Mesendoderm (in vitro differentiated cells): ENCODE measurements around the gene IL1RAPL2.

Experiments used
- DNase-seq: peaks from one replicate; pipeline ENCODE4 v3.0.0; 2013
- H2AK5ac ChIP-seq: 2 replicates; pipeline ENCODE4 v1.6.1; 2013; ENCODE audit warnings: low read length, inconsistent platforms
- H2BK120ac ChIP-seq: 2 replicates; pipeline ENCODE4 v1.6.1; 2013; ENCODE audit warnings: low read depth, mild to moderate bottlenecking, low read length, moderate library complexity, mixed read lengths
- H2BK15ac ChIP-seq: replicated peaks from 2 replicates; pipeline ENCODE4 v1.6.1; 2013; ENCODE audit warnings: low read depth, mild to moderate bottlenecking, moderate library complexity
- H2BK5ac ChIP-seq: 2 replicates; pipeline ENCODE4 v1.6.1; 2013; ENCODE audit warnings: low read length, inconsistent platforms
- H3K18ac ChIP-seq: 2 replicates; pipeline ENCODE4 v1.6.1; 2013; ENCODE audit warnings: mild to moderate bottlenecking, low read length, mixed read lengths
- H3K23ac ChIP-seq: one replicate; pipeline ENCODE4 v1.6.1; 2013; ENCODE audit warnings: low read length
- H3K27ac ChIP-seq: 2 replicates; pipeline ENCODE4 v1.5.1; 2013; ENCODE audit warnings: low read depth, mild to moderate bottlenecking, inconsistent platforms, low read length, moderate library complexity
- H3K27me3 ChIP-seq: 2 replicates; pipeline ENCODE4 v1.6.1; 2013; ENCODE audit warnings: low read length, control low read depth, mild to moderate bottlenecking, inconsistent platforms; ENCODE audit not compliant: insufficient read depth, poor library complexity
- H3K36me3 ChIP-seq: 2 replicates; pipeline ENCODE4 v1.6.1; 2013; ENCODE audit warnings: low read length, inconsistent platforms; ENCODE audit not compliant: control insufficient read depth, insufficient read depth
- H3K4ac ChIP-seq: one replicate; pipeline ENCODE4 v1.6.1; 2013; ENCODE audit warnings: low read depth, mild to moderate bottlenecking, low read length, moderate library complexity
- H3K4me1 ChIP-seq: 2 replicates; pipeline ENCODE4 v1.6.1; 2013; ENCODE audit warnings: low read depth, low read length, inconsistent platforms; ENCODE audit not compliant: control insufficient read depth
- H3K4me2 ChIP-seq: 2 replicates; pipeline ENCODE4 v1.6.1; 2013; ENCODE audit warnings: low read length
- H3K4me3 ChIP-seq: 2 replicates; pipeline ENCODE4 v1.5.1; 2013; ENCODE audit warnings: mild to moderate bottlenecking, low read length
- H3K56ac ChIP-seq: one replicate; pipeline ENCODE4 v1.6.1; 2013; ENCODE audit warnings: low read length
- H3K79me1 ChIP-seq: 2 replicates; pipeline ENCODE4 v1.6.1; 2013; ENCODE audit warnings: low read length, inconsistent platforms
- H3K79me2 ChIP-seq: 2 replicates; pipeline ENCODE4 v1.6.1; 2013; ENCODE audit warnings: mild to moderate bottlenecking, low read length; ENCODE audit not compliant: control insufficient read depth, insufficient read depth
- H3K9ac ChIP-seq: 2 replicates; pipeline ENCODE4 v1.6.1; 2013; ENCODE audit warnings: low read length, inconsistent platforms
- H4K5ac ChIP-seq: one replicate; pipeline ENCODE4 v1.6.1; 2013; ENCODE audit warnings: low read length
- H4K8ac ChIP-seq: one replicate; pipeline ENCODE4 v1.6.1; 2013; ENCODE audit warnings: low read depth, mild to moderate bottlenecking, control low read depth, low read length, moderate library complexity
- WGBS: extraction: QIAGEN DNeasy Blood & Tissue Kit; methylation state at CpG from one replicate; pipeline ENCODE4 v1.1.7; 2013; ENCODE audit warnings: low lambda C conversion rate, missing lambda C conversion rate; ENCODE audit not compliant: insufficient coverage; ENCODE audit errors: extremely low coverage; 5-methylcytosine and 5-hydroxymethylcytosine counted together

Gene IL1RAPL2

GRCh38 chrX:105553118-105553517 is 987.1 kb downstream of the IL1RAPL2 start:
- H3K36me3 ChIP-seq, result no peaks in the 10 kb centered on the region
- H4K5ac ChIP-seq, result no peak overlapping the region
- no peaks in the 10 kb centered on the region for H3K79me2 ChIP-seq
- no peaks in the 10 kb centered on the region for H3K4me1 ChIP-seq
- no peak overlapping the region for H3K23ac ChIP-seq
- no peak overlapping the region for H3K4me2 ChIP-seq
- H3K9ac ChIP-seq, result no peak overlapping the region
- H2BK15ac ChIP-seq, result no peak overlapping the region
- H3K27me3 ChIP-seq, result no peaks in the 10 kb centered on the region
- H3K18ac ChIP-seq, result no peak overlapping the region
- no peak overlapping the region for H4K8ac ChIP-seq
- no peak overlapping the region for H2BK120ac ChIP-seq
- H3K56ac ChIP-seq, result no peak overlapping the region
- H2BK5ac ChIP-seq, result no peak overlapping the region
- WGBS, result no CpG with 5 or more reads among the region's 1 CpG
- H3K79me1 ChIP-seq, result no peaks in the 10 kb centered on the region
- no peak for DNase-seq
- H3K27ac ChIP-seq, result no peak overlapping the region
- no peak overlapping the region for H3K4ac ChIP-seq
- no peak overlapping the region for H2AK5ac ChIP-seq
- H3K4me3 ChIP-seq, result no peak overlapping the region

- Histone ChIP-seq H2BK5ac (no peak overlapping the region), H3K9ac (no peak overlapping the region), H3K23ac (no peak overlapping the region), H2BK15ac (no peak overlapping the region), H4K5ac (no peak overlapping the region), H3K36me3 (no peaks in the 10 kb centered on the region), H3K4me3 (no peak overlapping the region), H3K56ac (no peak overlapping the region), H3K79me1 (no peaks in the 10 kb centered on the region), H3K4me2 (no peak overlapping the region), H2BK120ac (no peak overlapping the region), H3K4ac (no peak overlapping the region), H3K79me2 (no peaks in the 10 kb centered on the region), H4K8ac (no peak overlapping the region), H3K18ac (no peak overlapping the region), H3K27me3 (no peaks in the 10 kb centered on the region), H3K4me1 (no peaks in the 10 kb centered on the region), H3K27ac (no peak overlapping the region), H2AK5ac (no peak overlapping the region)
- WGBS, result no CpG with 5 or more reads among the region's 1 CpG
- no peak for DNase-seq
Measured at GRCh38 chrX:105564501-105564900, 998.5 kb downstream of the IL1RAPL2 start.

GRCh38 chrX:105565856-105566255 is 999.9 kb downstream of the IL1RAPL2 start:
- Histone ChIP-seq H2BK120ac (no peak overlapping the region), H3K56ac (no peak overlapping the region), H4K8ac (no peak overlapping the region), H3K23ac (no peak overlapping the region), H3K4ac (no peak overlapping the region), H2AK5ac (no peak overlapping the region), H3K4me1 (no peaks in the 10 kb centered on the region), H3K27ac (no peak overlapping the region), H4K5ac (no peak overlapping the region), H3K4me3 (no peak overlapping the region), H3K4me2 (no peak overlapping the region), H3K79me2 (no peaks in the 10 kb centered on the region), H3K18ac (no peak overlapping the region), H3K9ac (no peak overlapping the region), H2BK5ac (no peak overlapping the region), H3K36me3 (no peaks in the 10 kb centered on the region), H2BK15ac (no peak overlapping the region), H3K79me1 (no peaks in the 10 kb centered on the region), H3K27me3 (no peaks in the 10 kb centered on the region)
- no CpG with 5 or more reads among the region's 2 CpGs for WGBS
- DNase-seq, result no peak

DNA sequence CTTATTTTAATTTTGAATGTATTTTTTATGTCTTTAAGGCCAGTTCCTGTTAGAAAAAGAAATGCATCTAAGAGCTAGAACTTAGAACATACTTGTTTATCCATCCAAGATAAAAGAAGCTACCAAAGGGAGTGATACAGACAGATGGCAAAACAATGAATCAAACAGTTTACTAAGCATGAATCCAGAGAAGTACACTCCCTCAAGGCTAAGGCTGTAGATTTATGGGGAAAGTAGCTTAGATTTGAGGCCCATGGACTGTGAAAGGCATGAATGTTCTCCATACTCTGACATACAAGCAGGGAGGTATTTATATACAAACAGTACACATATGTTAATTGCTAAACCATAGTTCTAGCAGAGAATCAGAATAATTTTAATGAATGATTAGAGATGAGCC is 1001.1 kb downstream of the IL1RAPL2 start:
- Histone ChIP-seq H4K8ac (no peak overlapping the region), H4K5ac (no peak overlapping the region), H3K4me2 (no peak overlapping the region), H3K36me3 (no peaks in the 10 kb centered on the region), H2AK5ac (no peak overlapping the region), H3K23ac (no peak overlapping the region), H2BK5ac (no peak overlapping the region), H3K27me3 (no peaks in the 10 kb centered on the region), H3K9ac (no peak overlapping the region), H3K79me2 (no peaks in the 10 kb centered on the region), H3K4me3 (no peak overlapping the region), H2BK15ac (no peak overlapping the region), H3K27ac (no peak overlapping the region), H3K56ac (no peak overlapping the region), H3K18ac (no peak overlapping the region), H2BK120ac (no peak overlapping the region), H3K4me1 (no peaks in the 10 kb centered on the region), H3K4ac (no peak overlapping the region), H3K79me1 (no peaks in the 10 kb centered on the region)
- DNase-seq, result no peak

DNA sequence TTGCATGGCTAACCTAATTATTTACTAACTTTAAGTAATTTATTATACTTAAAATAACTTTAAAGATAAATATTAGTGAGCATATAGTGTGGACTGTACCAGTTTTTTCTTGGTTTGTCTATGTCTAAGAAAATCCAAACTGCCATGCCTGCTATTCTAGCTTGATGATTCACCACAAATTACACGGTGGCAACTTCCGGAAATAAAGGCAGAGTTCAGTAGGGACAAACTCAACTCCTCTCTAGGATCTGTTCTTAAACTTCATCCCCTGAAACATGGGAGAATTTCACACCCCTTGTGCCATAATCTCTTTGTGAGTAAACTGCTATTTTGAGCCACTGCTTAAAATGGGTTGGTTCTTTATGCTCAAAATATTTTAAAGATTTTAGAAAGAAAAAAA is 1042.7 kb downstream of the IL1RAPL2 start:
- H4K8ac ChIP-seq, result no peak overlapping the region
- H3K4ac ChIP-seq, result no peak overlapping the region
- no peak for DNase-seq
- no peaks in the 10 kb centered on the region for H3K79me1 ChIP-seq
- no peak overlapping the region for H3K56ac ChIP-seq
- no peaks in the 10 kb centered on the region for H3K27me3 ChIP-seq
- no CpG with 5 or more reads among the region's 2 CpGs for WGBS
- no peaks in the 10 kb centered on the region for H3K36me3 ChIP-seq
- no peak overlapping the region for H3K4me2 ChIP-seq
- H3K4me1 ChIP-seq, result no peaks in the 10 kb centered on the region
- H2BK15ac ChIP-seq, result no peak overlapping the region
- H4K5ac ChIP-seq, result no peak overlapping the region
- no peak overlapping the region for H2BK5ac ChIP-seq
- no peak overlapping the region for H2AK5ac ChIP-seq
- H3K27ac ChIP-seq, result no peak overlapping the region
- H3K23ac ChIP-seq, result no peak overlapping the region
- no peak overlapping the region for H3K9ac ChIP-seq
- H3K79me2 ChIP-seq, result no peaks in the 10 kb centered on the region
- H2BK120ac ChIP-seq, result no peak overlapping the region
- H3K18ac ChIP-seq, result no peak overlapping the region
- H3K4me3 ChIP-seq, result no peak overlapping the region

DNA sequence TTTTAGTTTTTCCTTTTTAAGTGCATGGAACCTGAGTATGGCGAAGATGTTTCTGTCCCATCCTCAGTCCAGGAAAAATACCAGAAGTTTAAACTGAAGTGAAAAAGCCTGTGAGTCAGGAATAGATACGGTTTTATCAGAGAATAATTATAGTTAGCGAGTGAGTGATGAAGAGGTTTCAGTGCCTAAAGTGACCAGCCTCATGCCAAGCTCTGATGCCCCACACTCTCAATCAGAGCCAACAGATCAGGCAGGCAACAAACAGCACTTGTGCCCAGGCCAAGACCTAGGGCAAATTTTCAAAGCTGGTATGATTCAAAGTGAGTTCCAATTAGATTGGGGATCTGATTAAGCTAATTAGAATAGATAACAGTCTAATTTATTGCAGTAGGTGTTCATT is 1043.5 kb downstream of the IL1RAPL2 start:
- Histone ChIP-seq H3K23ac (no peak overlapping the region), H3K4me2 (no peak overlapping the region), H3K36me3 (no peaks in the 10 kb centered on the region), H3K4me1 (no peaks in the 10 kb centered on the region), H3K27me3 (no peaks in the 10 kb centered on the region), H3K4me3 (no peak overlapping the region), H2AK5ac (no peak overlapping the region), H3K18ac (no peak overlapping the region), H4K5ac (no peak overlapping the region), H2BK15ac (no peak overlapping the region), H3K4ac (no peak overlapping the region), H3K9ac (no peak overlapping the region), H4K8ac (no peak overlapping the region), H3K79me1 (no peaks in the 10 kb centered on the region), H3K79me2 (no peaks in the 10 kb centered on the region), H2BK120ac (no peak overlapping the region), H3K27ac (no peak overlapping the region), H3K56ac (no peak overlapping the region), H2BK5ac (no peak overlapping the region)
- no peak for DNase-seq
- WGBS, result no CpG with 5 or more reads among the region's 3 CpGs
